Measurements from ENCODE around the gene SLC7A8. TPM values are rescaled to one million over a fixed set of nuclear protein-coding genes. Genes with fewer than 3 reads are reported as not detected.

The SLC7A8 gene
- total and polyA plus RNA-seq, 2 donors (not counting 1 experiment from before 2014, with no cell fraction given) = 0.25 to 1.1 TPM

- no peak overlapping the region for H3K27ac ChIP-seq (ENCODE audit: low read length in 2 of 2)
- no peak overlapping the region for H3K27ac Mint-ChIP-seq
- peaks cover 0 to 3% (median 0%) of the 10 kb centered on the region in 4 experiments for H3K27me3 ChIP-seq (replicated peaks in 1 of 4; ENCODE audit: control extremely low read depth in 1 of 4, control insufficient read depth in 3 of 4, insufficient read depth in 4 of 4, low read length in 3 of 4)
- no peak overlapping the region for H3K4me3 ChIP-seq (ENCODE audit: control extremely low read depth in 1 of 5, extremely low read depth in 1 of 5, insufficient read depth in 1 of 5, low read depth in 2 of 5, low read length in 4 of 5)
- no peak for TF ChIP-seq CTCF (IDR thresholded peaks at IDR 0.05)
- TF ChIP-seq EZH2 (IDR thresholded peaks at IDR 0.05; ENCODE audit: borderline replicate concordance, insufficient read depth, low read depth, low read length, poor library complexity, severe bottlenecking) = no peak
- H3K27me3 Mint-ChIP-seq = peaks cover under 1% of the 10 kb centered on the region
- H4K20me1 ChIP-seq (ENCODE audit: control insufficient read depth, insufficient read depth, low read length, poor library complexity, severe bottlenecking) = no peaks in the 10 kb centered on the region
- H3K9ac ChIP-seq (ENCODE audit: low read length) = no peak overlapping the region
- POLR2A ChIA-PET = no interaction called here
- no peaks in the 10 kb centered on the region for H3K79me2 ChIP-seq (ENCODE audit: control insufficient read depth, insufficient read depth, low read length)
- ATAC-seq (ENCODE audit: low read depth) (no peak), DNase-seq (no peak)
- H2AFZ ChIP-seq (ENCODE audit: insufficient read depth, low read depth, low read length, poor library complexity, severe bottlenecking) = no peak overlapping the region
- intact Hi-C loops (cut with micrococcal nuclease) = no loop called here
- no peak overlapping the region for H3K4me3 Mint-ChIP-seq
- no peaks in the 10 kb centered on the region for H3K9me3 Mint-ChIP-seq (ENCODE audit: insufficient read depth)
- H3K9me3 ChIP-seq (ENCODE audit: control extremely low read depth in 1 of 3, control insufficient read depth in 2 of 3, insufficient read depth in 1 of 3, low read length in 2 of 3) = no peaks in the 10 kb centered on the region
- CTCF ChIA-PET = interaction anchor here (0.7 kb wide), 1 partner anchor 131 kb away, joined by 4 read pairs; the partner anchor contains the start of gene PPP1R3E
- H3K4me2 ChIP-seq (replicated peaks; ENCODE audit: low read depth, low read length, poor library complexity, severe bottlenecking) = no peak overlapping the region
- no peaks in the 10 kb centered on the region for H3K4me1 ChIP-seq (ENCODE audit: control insufficient read depth in 2 of 2, insufficient read depth in 2 of 2, low read length in 2 of 2)
- H3K36me3 ChIP-seq (replicated peaks in 1 of 2; ENCODE audit: control extremely low read depth in 1 of 2, control insufficient read depth in 1 of 2, extremely low read depth in 1 of 2, insufficient read depth in 2 of 2, low read length in 1 of 2) = no peaks in the 10 kb centered on the region
- 96% methylated on average over 4 of the region's 5 CpGs for WGBS (ENCODE audit: insufficient coverage)
- H3K4me1 Mint-ChIP-seq = peaks cover 3% of the 10 kb centered on the region
These were observed 11.4 kb downstream of the SLC7A8 start for GRCh38 chr14:23172096-23172495.

- Histone ChIP-seq H2AFZ (ENCODE audit: insufficient read depth, low read depth, low read length, poor library complexity, severe bottlenecking) (no peak overlapping the region), H3K27ac (ENCODE audit: low read length in 2 of 2) (no peak overlapping the region), H3K27me3 (replicated peaks in 1 of 4; ENCODE audit: control extremely low read depth in 1 of 4, control insufficient read depth in 3 of 4, insufficient read depth in 4 of 4, low read length in 3 of 4) (peaks cover 0 to 3% (median 0%) of the 10 kb centered on the region in 4 experiments), H3K36me3 (replicated peaks in 1 of 2; ENCODE audit: control extremely low read depth in 1 of 2, control insufficient read depth in 1 of 2, extremely low read depth in 1 of 2, insufficient read depth in 2 of 2, low read length in 1 of 2) (no peaks in the 10 kb centered on the region), H3K4me3 (ENCODE audit: control extremely low read depth in 1 of 5, extremely low read depth in 1 of 5, insufficient read depth in 1 of 5, low read depth in 2 of 5, low read length in 4 of 5) (no peak overlapping the region), H3K4me2 (replicated peaks; ENCODE audit: low read depth, low read length, poor library complexity, severe bottlenecking) (no peak overlapping the region), H3K9ac (ENCODE audit: low read length) (no peak overlapping the region), H3K79me2 (ENCODE audit: control insufficient read depth, insufficient read depth, low read length) (no peaks in the 10 kb centered on the region), H4K20me1 (ENCODE audit: control insufficient read depth, insufficient read depth, low read length, poor library complexity, severe bottlenecking) (no peaks in the 10 kb centered on the region), H3K9me3 (ENCODE audit: control extremely low read depth in 1 of 3, control insufficient read depth in 2 of 3, insufficient read depth in 1 of 3, low read length in 2 of 3) (no peaks in the 10 kb centered on the region), H3K4me1 (ENCODE audit: control insufficient read depth in 2 of 2, insufficient read depth in 2 of 2, low read length in 2 of 2) (no peaks in the 10 kb centered on the region)
- H3K27ac Mint-ChIP-seq = no peak overlapping the region
- DNase-seq = no peak
- CTCF ChIA-PET = no interaction called here
- no peak for TF ChIP-seq CTCF (IDR thresholded peaks at IDR 0.05)
- intact Hi-C loops (cut with micrococcal nuclease) = no loop called here
- POLR2A ChIA-PET = no interaction called here
- H3K9me3 Mint-ChIP-seq (ENCODE audit: insufficient read depth) = no peaks in the 10 kb centered on the region
- no peak overlapping the region for H3K4me3 Mint-ChIP-seq
- 98% methylated on average over 7 of the region's 8 CpGs for WGBS (ENCODE audit: insufficient coverage)
- peaks cover 3% of the 10 kb centered on the region for H3K4me1 Mint-ChIP-seq
- no peaks in the 10 kb centered on the region for H3K27me3 Mint-ChIP-seq
- ATAC-seq (ENCODE audit: low read depth) = no peak
These were observed 12.1 kb downstream of the SLC7A8 start for GRCh38 chr14:23171222-23171975.

All from B cell (primary cell).